Endothelial cell of umbilical vein (primary cell): Measurements from ENCODE around the gene CIITA. TPM values are rescaled to one million over a fixed set of nuclear protein-coding genes. Genes with fewer than 3 reads are reported as not detected.

Source experiments
- BruUV-seq: library from RNA; stranded (reverse); fragments of 400-500 nt; replicated peaks from 2 replicates; lab custom pipeline; 2021; lab: Mats Ljungman, UMichigan
- CTCF ChIA-PET: fragments of 300-600, 350-600 bp; sonication (Branson Sonifier 250); formaldehyde crosslinking; loops from one replicate; lab custom pipeline; 2021; ENCODE audit warnings: antibody characterized with exemption, inconsistent platforms; lab: Charles Lee
- POLR2A ChIA-PET: fragments of 300-600, 350-600 bp; sonication (Branson Sonifier 250); formaldehyde crosslinking; loops from one replicate; lab custom pipeline; 2021; ENCODE audit warnings: antibody characterized with exemption, inconsistent platforms; lab: Charles Lee
- DNase-seq: peaks from one replicate; pipeline ENCODE4 v3.0.0-alpha.2; 2011; ENCODE audit warnings: low read depth, low spot score
- FAIRE-seq: peaks from 2 replicates; lab custom pipeline; 2011; peaks lifted over from hg19 to GRCh38; lab: Jason Lieb, UNC
- H2AFZ ChIP-seq: 2 replicates; pipeline ENCODE4 v1.6.0; 2012; ENCODE audit warnings: low read depth, low read length, control low read depth, inconsistent platforms
- H3K27ac ChIP-seq: 2 replicates; pipeline ENCODE4 v1.5.1; 2011; ENCODE audit warnings: low read depth, mild to moderate bottlenecking, control low read depth, low read length, moderate library complexity; ENCODE audit not compliant: insufficient read depth
- H3K27me3 ChIP-seq, 2 experiments: 2 replicates each; pipeline versions ENCODE4 v1.6.0 to v1.6.1; 2011; ENCODE audit warnings: low read length in 2 of 2, mixed read lengths in 1 of 2; ENCODE audit not compliant: control insufficient read depth in 2 of 2, insufficient read depth in 2 of 2
- H3K36me3 ChIP-seq, 2 experiments: 2 replicates in 1 of 2; 3 replicates in 1 of 2; pipeline ENCODE4 v1.5.1; 2011; ENCODE audit warnings: low read length in 2 of 2, mild to moderate bottlenecking in 1 of 2, moderate library complexity in 1 of 2; ENCODE audit not compliant: control insufficient read depth in 2 of 2, insufficient read depth in 2 of 2; ENCODE audit errors: extremely low read depth in 1 of 2
- H3K4me1 ChIP-seq: 3 replicates; pipeline ENCODE4 v1.5.1; 2011; ENCODE audit warnings: mild to moderate bottlenecking, low read length; ENCODE audit not compliant: control insufficient read depth, insufficient read depth; ENCODE audit errors: extremely low read depth
- H3K4me2 ChIP-seq: 2 replicates; pipeline ENCODE4 v1.6.1; 2011; ENCODE audit warnings: low read length, control low read depth, mixed read lengths; ENCODE audit not compliant: insufficient read depth
- H3K4me3 ChIP-seq, 3 experiments: fragments of 200-600 bp in 1 of 3; sonication (generic), shearing (Covaris generic) in 1 of 3; replicated peaks in 1 of 3; 2 replicates each; pipeline ENCODE4 v1.5.1; 2011 to 2016; ENCODE audit warnings: control low read depth in 3 of 3, low read length in 3 of 3, mild to moderate bottlenecking in 2 of 3, inconsistent platforms in 1 of 3, low read depth in 1 of 3, moderate library complexity in 1 of 3; ENCODE audit not compliant: insufficient read depth in 1 of 3
- H3K79me2 ChIP-seq: 2 replicates; pipeline ENCODE4 v1.6.0; 2012; ENCODE audit warnings: low read length, inconsistent platforms; ENCODE audit not compliant: control insufficient read depth, insufficient read depth
- H3K9ac ChIP-seq: replicated peaks from 2 replicates; pipeline ENCODE3; 2011; ENCODE audit warnings: low read length, control low read depth; ENCODE audit not compliant: insufficient read depth; ENCODE audit errors: extremely low read depth
- H3K9me1 ChIP-seq: replicated peaks from 3 replicates; pipeline ENCODE4 v1.6.0; 2011; ENCODE audit warnings: mild to moderate bottlenecking, low read length; ENCODE audit not compliant: control insufficient read depth, insufficient read depth; ENCODE audit errors: extremely low read depth
- H3K9me3 ChIP-seq: replicated peaks from 2 replicates; pipeline ENCODE4 v1.5.1; 2012; ENCODE audit warnings: low read length, inconsistent platforms; ENCODE audit not compliant: control insufficient read depth, insufficient read depth
- H4K20me1 ChIP-seq: replicated peaks from 2 replicates; pipeline ENCODE3; 2011; ENCODE audit warnings: mild to moderate bottlenecking, low read length; ENCODE audit not compliant: control insufficient read depth, insufficient read depth; ENCODE audit errors: extremely low read depth
- EZH2 ChIP-seq: IDR thresholded peaks from 2 replicates; pipeline ENCODE4 v1.6.1; 2012; ENCODE audit warnings: borderline replicate concordance, low read depth, mild to moderate bottlenecking, moderate library complexity, low read length, inconsistent platforms; ENCODE audit not compliant: severe bottlenecking
- FOS ChIP-seq: IDR thresholded peaks from 2 replicates; pipeline ENCODE4 v1.6.1; 2011; ENCODE audit warnings: mild to moderate bottlenecking, low read length, moderate library complexity, borderline replicate concordance; ENCODE audit not compliant: insufficient read depth
- GATA2 ChIP-seq: IDR thresholded peaks from 2 replicates; pipeline ENCODE4 v1.7.0; 2011; ENCODE audit warnings: low read depth, mild to moderate bottlenecking, moderate library complexity, mixed read lengths, low read length; ENCODE audit not compliant: insufficient read length, insufficient read depth
- JUN ChIP-seq: IDR thresholded peaks from 2 replicates; pipeline ENCODE4 v1.6.1; 2011; ENCODE audit warnings: borderline replicate concordance, low read depth; ENCODE audit not compliant: insufficient read length, insufficient read depth
- MYC ChIP-seq: IDR thresholded peaks from one replicate; pipeline ENCODE4 v1.6.1; 2011; ENCODE audit warnings: mild to moderate bottlenecking, low read depth, low read length
- POLR2A ChIP-seq: IDR thresholded peaks from 2 replicates; pipeline ENCODE4 v1.6.1; 2012; ENCODE audit warnings: low read depth, mild to moderate bottlenecking, control low read depth, low read length
- POLR2AphosphoS5 ChIP-seq: IDR thresholded peaks from 2 replicates; pipeline ENCODE4 v1.6.1; 2012; ENCODE audit warnings: low read depth, mild to moderate bottlenecking, control low read depth, low read length, moderate library complexity; ENCODE audit not compliant: insufficient read depth
- dilution Hi-C: fragments of 300-500 bp; cut with MboI; formaldehyde crosslinking; loops from one replicate; pipeline ENCODE4 v1.15.0; 2019; ENCODE audit warnings: low sequenced_read_pairs; ENCODE audit not compliant: extremely low pct_ligation_motif_present
- intact Hi-C: fragments of 100-400 bp; cut with micrococcal nuclease; formaldehyde crosslinking; loops from one replicate; pipeline ENCODE4 v1.10.0; 2022
- polyA plus RNA-seq, 4 experiments: library from polyadenylated mRNA; depleted of rRNA in 3 of 4; stranded (reverse) in 3 of 4; unstranded in 1 of 4; fragments of >200 nt; gene quantifications; 2 replicates each; pipeline versions ENCODE4 v1.2.1 to v1.2.3, GENCODE V29; 2011 to 2012; ENCODE audit warnings: missing spikeins in 1 of 4
- total RNA-seq: library from RNA; stranded (reverse); gene quantifications from 2 replicates; pipeline ENCODE4 v1.2.3, GENCODE V29; 2021
- TF ChIP-seq, protein P1 (sequence below): IDR thresholded peaks from 2 replicates; pipeline ENCODE4 v1.6.1; 2011; ENCODE audit not compliant: insufficient read depth, insufficient read length
- TF ChIP-seq, protein P2 (sequence below), 2 donors: IDR thresholded peaks; 1 replicate in 1 of 2; 2 replicates in 1 of 2; pipeline ENCODE4 v1.5.1; 2011; ENCODE audit warnings: low read length in 2 of 2, mild to moderate bottlenecking in 2 of 2, moderate library complexity in 2 of 2, control low read depth in 1 of 2, inconsistent platforms in 1 of 2, low read depth in 1 of 2; ENCODE audit not compliant: insufficient read depth in 1 of 2; ENCODE audit errors: extremely low read depth in 1 of 2

Gene CIITA
- total and polyA plus RNA-seq, 2 donors (not counting 3 experiments of a cell fraction or from before 2014, with no cell fraction given) = not detected

DNA sequence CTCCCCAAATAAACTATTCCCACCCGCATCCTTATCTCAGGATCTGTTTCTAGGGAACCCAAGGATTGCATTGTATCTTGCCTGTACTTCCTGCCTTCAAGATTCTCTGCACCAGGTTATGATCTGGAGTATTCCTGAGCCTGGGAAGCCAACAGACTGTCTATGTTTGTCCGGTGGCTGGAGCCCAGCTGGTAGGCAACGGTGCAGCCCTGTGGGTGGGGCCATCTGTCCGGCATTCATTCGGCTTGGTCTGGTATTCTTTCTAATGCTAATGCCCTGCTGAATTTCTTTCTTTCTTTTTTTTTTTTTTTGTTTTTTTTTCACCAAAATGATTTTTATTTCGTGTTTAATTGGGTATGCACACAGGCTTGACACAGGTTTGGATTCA, 37.7 kb upstream of the CIITA start:
- Histone ChIP-seq H3K4me1 (no peaks in the 10 kb centered on the region), H3K9ac (no peak overlapping the region), H4K20me1 (no peaks in the 10 kb centered on the region), H3K9me1 (no peaks in the 10 kb centered on the region), H3K9me3 (no peaks in the 10 kb centered on the region), H3K79me2 (no peaks in the 10 kb centered on the region), H3K27me3 (no peaks in the 10 kb centered on the region), H3K36me3 (no peaks in the 10 kb centered on the region), H3K27ac (no peak overlapping the region), H3K4me3 (no peak overlapping the region), H2AFZ (no peak overlapping the region), H3K4me2 (no peak overlapping the region)
- ChIA-PET POLR2A (no interaction called here), CTCF (no interaction called here)
- intact Hi-C loops = no loop called here
- dilution Hi-C loops = no loop called here
- DNase-seq = no peak
- BruUV-seq = no TSS peak
- TF ChIP-seq EZH2 (no peak), MYC (no peak), JUN (no peak), FOS (no peak), POLR2AphosphoS5 (no peak), POLR2A (no peak), GATA2 (no peak)
- TF ChIP-seq, protein P1, sequence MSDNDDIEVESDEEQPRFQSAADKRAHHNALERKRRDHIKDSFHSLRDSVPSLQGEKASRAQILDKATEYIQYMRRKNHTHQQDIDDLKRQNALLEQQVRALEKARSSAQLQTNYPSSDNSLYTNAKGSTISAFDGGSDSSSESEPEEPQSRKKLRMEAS = no peak
- TF ChIP-seq, protein P2, sequence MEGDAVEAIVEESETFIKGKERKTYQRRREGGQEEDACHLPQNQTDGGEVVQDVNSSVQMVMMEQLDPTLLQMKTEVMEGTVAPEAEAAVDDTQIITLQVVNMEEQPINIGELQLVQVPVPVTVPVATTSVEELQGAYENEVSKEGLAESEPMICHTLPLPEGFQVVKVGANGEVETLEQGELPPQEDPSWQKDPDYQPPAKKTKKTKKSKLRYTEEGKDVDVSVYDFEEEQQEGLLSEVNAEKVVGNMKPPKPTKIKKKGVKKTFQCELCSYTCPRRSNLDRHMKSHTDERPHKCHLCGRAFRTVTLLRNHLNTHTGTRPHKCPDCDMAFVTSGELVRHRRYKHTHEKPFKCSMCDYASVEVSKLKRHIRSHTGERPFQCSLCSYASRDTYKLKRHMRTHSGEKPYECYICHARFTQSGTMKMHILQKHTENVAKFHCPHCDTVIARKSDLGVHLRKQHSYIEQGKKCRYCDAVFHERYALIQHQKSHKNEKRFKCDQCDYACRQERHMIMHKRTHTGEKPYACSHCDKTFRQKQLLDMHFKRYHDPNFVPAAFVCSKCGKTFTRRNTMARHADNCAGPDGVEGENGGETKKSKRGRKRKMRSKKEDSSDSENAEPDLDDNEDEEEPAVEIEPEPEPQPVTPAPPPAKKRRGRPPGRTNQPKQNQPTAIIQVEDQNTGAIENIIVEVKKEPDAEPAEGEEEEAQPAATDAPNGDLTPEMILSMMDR (IDR thresholded peaks at IDR 0.05; ENCODE audit: extremely low read depth in 1 of 2, insufficient read depth in 1 of 2, low read depth in 1 of 2, low read length in 2 of 2) = no peak
- no peak for FAIRE-seq
